Jurkat, Clone E6-1 (cell line): ENCODE measurements around the gene IRF9.

Experiments used
- DNase-seq: peaks from one replicate; pipeline ENCODE4 v3.0.0-alpha.2; 2011; ENCODE audit warnings: low read depth, low spot score
- H3K4me3 ChIP-seq: 2 replicates; pipeline ENCODE4 v1.5.1; 2011; ENCODE audit warnings: mild to moderate bottlenecking, low read length, control low read depth, moderate library complexity

The IRF9 gene

GRCh38 chr14:24167469-24168114 lies 6.5 kb downstream of the IRF9 start:
- no peak for DNase-seq
- H3K4me3 ChIP-seq, result no peak overlapping the region

- H3K4me3 ChIP-seq, result no peak within 1 kb of the TSS
Observed at GRCh38 chr14:24171422-24172260, 10.6 kb downstream of the IRF9 start, which contains the start of gene REC8. Gene REC8, plus strand, starts transcription at chr14:24172080. Its CDS starts 473 bp downstream, at chr14:24172553.

DNA sequence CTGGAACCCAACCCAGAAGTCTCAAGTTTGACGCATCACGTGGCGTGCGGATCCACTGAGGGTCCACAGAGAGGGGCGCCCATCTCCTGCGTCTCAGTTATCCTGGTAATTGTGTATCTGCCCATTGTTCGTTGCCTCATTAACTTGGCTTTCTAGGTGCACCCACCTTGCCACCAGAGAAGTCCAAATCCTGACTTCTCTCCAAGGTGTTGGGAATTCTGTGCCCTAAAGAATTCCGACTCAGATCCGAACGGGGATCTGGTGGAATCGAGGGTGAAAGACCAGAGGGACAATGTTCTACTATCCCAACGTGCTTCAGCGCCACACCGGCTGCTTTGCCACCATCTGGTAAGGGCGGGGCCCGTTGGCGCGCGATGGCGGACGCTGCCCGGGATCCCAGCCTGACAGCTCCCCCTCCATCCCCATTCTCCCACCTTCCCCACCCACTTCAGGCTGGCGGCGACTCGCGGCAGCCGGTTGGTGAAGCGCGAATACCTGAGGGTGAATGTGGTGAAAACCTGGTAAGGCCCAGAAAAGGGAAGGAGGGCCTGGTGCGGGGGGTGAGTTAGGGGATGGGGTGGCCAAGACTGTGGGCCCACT lies 11.3 kb downstream of the IRF9 start:
- no peak for DNase-seq
- H3K4me3 ChIP-seq, result no peak overlapping the region

More at GRCh38 chr14:24171422-24172260, 10.6 kb downstream of the IRF9 start, which contains the start of gene REC8:
- no peak for DNase-seq

- no peak for DNase-seq
- H3K4me3 ChIP-seq, result no peak overlapping the region
Observed at GRCh38 chr14:24172871-24173281, 11.8 kb downstream of the IRF9 start.

- no peak overlapping the region for H3K4me3 ChIP-seq
- DNase-seq, result no peak
Observed at GRCh38 chr14:24176599-24176998, 15.5 kb downstream of the IRF9 start.

DNA sequence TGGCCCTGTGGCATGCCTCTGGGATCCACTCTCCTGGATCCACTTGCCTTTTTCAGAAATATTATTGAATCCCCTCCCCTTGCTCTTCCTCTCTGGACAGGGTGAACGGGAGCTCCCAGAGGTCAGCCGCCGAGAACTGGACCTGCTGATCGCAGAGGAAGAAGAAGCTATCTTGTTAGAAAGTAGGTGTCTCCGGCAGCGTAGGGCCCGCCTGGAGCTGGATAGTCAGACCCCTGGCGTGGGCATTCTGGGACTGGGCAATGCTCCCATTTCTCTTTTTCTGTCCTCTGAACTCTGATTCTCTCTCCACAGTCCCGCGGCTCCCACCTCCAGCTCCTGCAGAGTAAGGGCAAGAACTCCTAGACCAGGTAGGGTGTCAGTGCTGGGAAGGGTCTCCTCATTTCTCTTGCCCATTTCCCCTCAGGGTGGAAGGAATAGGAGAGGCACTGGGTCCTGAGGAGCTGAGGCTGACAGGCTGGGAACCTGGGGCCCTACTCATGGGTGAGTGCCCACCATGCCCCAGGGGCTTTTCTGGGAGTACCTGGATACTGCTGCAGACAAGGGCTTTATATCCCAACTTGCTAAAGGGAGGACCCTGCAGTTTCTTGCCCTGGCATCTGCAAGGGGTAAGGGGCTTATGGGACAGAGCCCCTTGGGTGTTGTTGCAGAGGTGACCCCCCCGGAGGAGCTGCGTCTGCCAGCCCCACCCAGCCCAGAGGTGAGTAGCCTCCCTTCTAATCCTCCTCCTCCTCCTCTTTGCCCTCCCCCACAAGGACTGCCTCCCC lies 16.2 kb downstream of the IRF9 start:
- DNase-seq, result no peak
- H3K4me3 ChIP-seq, result no peak overlapping the region

- no peak for DNase-seq
Observed at GRCh38 chr14:24177891-24178290, 16.8 kb downstream of the IRF9 start.

DNA sequence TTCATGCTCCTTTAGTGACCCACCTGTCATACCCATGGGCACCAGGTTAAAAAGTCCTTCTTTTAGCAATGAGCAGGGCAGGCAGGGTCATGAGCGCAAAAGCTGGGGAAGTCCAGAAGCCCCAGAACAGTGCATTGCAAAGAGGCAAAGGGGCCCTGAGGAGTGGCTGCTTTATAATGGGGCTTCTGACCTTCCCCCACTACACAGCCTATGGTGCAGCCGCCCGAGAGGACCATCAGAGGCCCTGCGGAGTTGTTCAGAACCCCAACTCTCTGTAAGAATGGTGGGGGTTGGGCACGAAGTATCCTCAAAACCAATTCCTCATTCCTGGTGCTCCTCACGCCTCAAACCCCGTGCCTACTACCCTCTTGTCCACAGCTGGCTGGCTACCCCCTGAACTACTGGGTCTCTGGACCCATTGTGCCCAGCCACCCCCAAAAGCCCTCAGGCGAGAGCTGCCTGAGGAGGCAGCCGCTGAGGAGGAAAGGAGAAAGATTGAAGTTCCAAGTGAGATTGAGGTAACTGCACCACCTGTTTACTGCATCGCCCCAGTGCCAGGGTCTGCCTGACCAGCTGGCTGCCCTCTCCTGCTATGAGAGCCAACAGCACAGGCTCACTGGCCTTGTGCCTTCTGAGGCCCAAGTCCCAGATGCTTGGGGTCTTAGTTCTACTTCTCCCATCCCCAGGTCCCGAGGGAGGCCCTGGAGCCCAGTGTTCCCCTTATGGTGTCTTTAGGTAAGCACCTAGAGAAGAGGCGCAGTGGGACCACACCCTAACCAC lies 17.5 kb downstream of the IRF9 start:
- no peak for DNase-seq
- H3K4me3 ChIP-seq, result no peak overlapping the region

More at GRCh38 chr14:24177891-24178290, 16.8 kb downstream of the IRF9 start:
- H3K4me3 ChIP-seq, result no peak overlapping the region

- no peak overlapping the region for H3K4me3 ChIP-seq
- no peak for DNase-seq
Observed at GRCh38 chr14:24179294-24179960, 18.4 kb downstream of the IRF9 start.

GRCh38 chr14:24179961-24180796 lies 19.1 kb downstream of the IRF9 start:
- no peak for DNase-seq
- no peak overlapping the region for H3K4me3 ChIP-seq

GRCh38 chr14:24181371-24182077 lies 20.5 kb downstream of the IRF9 start:
- H3K4me3 ChIP-seq, result no peak overlapping the region
- no peak for DNase-seq

DNA sequence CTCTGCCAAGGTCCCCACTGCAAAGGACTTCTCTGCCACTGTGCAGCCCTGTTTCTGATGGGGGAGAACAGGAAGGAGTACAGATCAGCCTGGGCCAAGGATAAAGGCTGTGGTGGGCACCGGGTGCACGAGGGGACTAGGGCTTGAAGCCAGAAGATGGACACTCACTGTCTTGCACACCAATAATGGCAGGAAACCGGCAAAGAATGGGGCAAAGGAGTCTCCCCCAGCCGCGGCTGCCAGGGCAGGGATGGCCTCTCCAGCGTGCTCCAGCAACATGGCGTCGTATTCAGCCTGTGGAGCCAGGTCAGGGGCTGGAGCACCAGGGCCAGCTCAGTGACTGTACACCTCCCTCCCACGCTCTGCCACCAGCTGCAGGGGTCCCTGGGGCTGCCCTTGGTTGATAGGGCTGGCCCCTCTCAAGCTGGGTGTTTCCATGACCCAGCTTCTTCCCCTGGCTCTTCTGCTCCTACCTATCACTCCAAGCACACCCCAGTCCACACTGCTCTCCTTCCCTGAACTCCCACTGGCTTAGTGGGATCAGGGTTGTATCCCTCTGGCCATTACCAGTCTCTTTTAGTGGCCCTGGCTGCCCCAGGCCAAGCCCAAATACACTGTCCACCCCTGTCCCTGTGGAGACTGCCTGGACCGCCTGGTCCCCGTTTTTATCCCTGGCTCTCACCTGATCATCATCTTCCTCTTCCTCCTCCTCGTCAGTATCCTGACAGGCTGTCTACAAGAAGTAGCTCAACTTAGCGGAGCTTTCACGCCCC lies 21.2 kb downstream of the IRF9 start:
- H3K4me3 ChIP-seq, result no peak overlapping the region

DNA sequence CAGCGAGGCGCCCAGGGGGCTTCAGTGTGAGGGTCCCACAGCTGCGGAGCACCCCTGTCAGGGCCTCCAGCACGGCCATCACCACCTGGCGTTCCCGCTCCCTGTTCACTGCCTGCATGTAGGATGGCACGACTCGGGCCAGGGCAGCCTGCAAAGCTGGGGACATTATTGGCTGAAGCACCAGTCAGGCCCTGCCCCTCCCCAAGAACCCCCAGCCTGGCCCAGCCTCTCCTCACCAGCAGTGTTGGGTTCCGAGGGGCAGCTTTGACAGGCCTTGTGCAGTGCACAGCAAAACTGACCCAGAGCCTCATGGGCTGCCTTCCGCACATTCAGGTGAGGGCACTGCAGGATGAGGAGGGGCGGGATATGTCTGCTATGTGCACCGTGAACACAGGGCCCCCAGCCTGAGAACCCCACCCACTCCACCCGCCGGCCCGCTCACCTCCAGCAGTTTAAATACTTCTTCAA lies 22.0 kb downstream of the IRF9 start:
- no peak overlapping the region for H3K4me3 ChIP-seq
- no peak for DNase-seq

More for the DNA sequence above, 21.2 kb downstream of the IRF9 start:
- DNase-seq, result no peak

DNA sequence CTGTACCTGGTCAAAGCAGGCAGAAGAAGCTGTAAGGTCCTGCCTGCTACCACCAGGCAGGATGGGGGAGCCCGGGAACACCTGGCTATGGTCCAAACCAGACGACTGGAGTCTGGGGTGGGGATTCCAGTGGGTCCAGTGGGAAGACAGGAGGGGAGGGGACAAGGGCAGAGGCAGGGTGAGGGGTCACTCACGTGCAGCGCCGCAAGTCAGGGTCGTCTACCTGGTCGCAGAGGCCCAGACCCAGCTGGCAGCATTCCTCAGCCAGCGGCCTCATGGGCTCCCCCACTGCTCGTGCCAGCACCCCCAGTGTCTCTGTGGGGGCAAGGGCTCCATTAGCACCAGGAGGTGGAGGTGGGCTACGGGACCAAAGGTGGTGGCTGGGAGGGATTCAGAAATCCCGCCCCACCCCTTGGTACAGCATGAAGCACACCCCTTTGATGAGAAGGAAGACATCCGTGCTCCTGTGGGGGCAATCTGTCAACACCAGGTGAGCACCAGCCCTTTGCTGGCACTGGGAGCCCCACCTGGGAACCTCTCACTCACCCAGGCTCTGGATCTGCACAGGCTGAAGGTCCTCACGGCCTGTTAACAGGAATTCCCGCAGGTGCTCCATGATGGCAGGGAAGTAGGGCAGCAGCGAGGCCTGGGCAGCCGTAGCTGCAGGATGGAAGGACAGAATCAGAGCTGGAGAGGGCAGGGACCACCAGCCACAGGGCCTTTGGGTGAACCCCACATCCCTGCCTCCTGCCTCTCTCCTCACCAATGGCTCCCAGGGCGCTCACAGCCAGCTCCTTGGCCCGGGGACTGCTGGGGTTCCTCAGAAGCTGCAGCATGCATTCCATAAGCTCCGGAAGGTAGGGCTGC lies 23.3 kb downstream of the IRF9 start:
- DNase-seq, result no peak
- no peak overlapping the region for H3K4me3 ChIP-seq

- no peak for DNase-seq
- no peak overlapping the region for H3K4me3 ChIP-seq
Observed at GRCh38 chr14:24185026-24185425, 24.0 kb downstream of the IRF9 start.
